Muscle of leg (tissue), 11 donors: ENCODE measurements around the gene LPCAT1. TPM values are rescaled to one million over a fixed set of nuclear protein-coding genes. Genes with fewer than 3 reads are reported as not detected.
"Not testable (repeated sequence)": the region's sequence is repeated elsewhere in the genome, so short reads cannot be mapped to it uniquely, and the experiment has no call there.

Experiments used
- DNase-seq: peaks from one replicate; pipeline ENCODE4 v3.0.0; 2013
- H3K27ac ChIP-seq: one replicate; pipeline ENCODE4 v1.5.1; 2013; ENCODE audit warnings: mild to moderate bottlenecking, low read length, control low read depth
- H3K27me3 ChIP-seq: one replicate; pipeline ENCODE4 v1.6.1; 2013; ENCODE audit warnings: low read length; ENCODE audit not compliant: control insufficient read depth, insufficient read depth
- H3K36me3 ChIP-seq: one replicate; pipeline ENCODE4 v1.6.1; 2013; ENCODE audit warnings: low read length; ENCODE audit not compliant: control insufficient read depth, insufficient read depth
- H3K4me1 ChIP-seq: one replicate; pipeline ENCODE4 v1.6.1; 2013; ENCODE audit warnings: low read length; ENCODE audit not compliant: control insufficient read depth, insufficient read depth
- H3K4me3 ChIP-seq: one replicate; pipeline ENCODE4 v1.5.1; 2013; ENCODE audit warnings: low read length, control low read depth
- H3K9me3 ChIP-seq: replicated peaks from 2 replicates; pipeline ENCODE4 v1.6.1; 2013; ENCODE audit warnings: low read depth, low read length; ENCODE audit not compliant: control insufficient read depth
- WGBS: methylation state at CpG from one replicate; pipeline ENCODE4 v1.1.5; 2013; ENCODE audit warnings: missing lambda C conversion rate; ENCODE audit not compliant: insufficient coverage; 5-methylcytosine and 5-hydroxymethylcytosine counted together
- polyA plus RNA-seq, 8 donors: library from polyadenylated mRNA; unstranded; fragments of 120-200 nt; gene quantifications; one replicate each; pipeline versions ENCODE4 v1.2.1 to v1.2.3, GENCODE V29; 2013; ENCODE audit warnings: inconsistent platforms in 1 of 8, low replicate concordance in 1 of 8; ENCODE audit not compliant: insufficient read length in 8 of 8, insufficient read depth in 1 of 8
- total RNA-seq: library from RNA; stranded (reverse); fragments of 120-200 nt; gene quantifications from one replicate; pipeline ENCODE4 v1.2.4, GENCODE V29; 2013

LPCAT1 gene
- total and polyA plus RNA-seq, 9 donors = 23.6 to 47.6 (median 34.1) TPM

GRCh38 chr5:1540831-1541701, 17.3 kb upstream of the LPCAT1 start:
- peaks cover 2% of the 10 kb centered on the region for H3K27me3 ChIP-seq
- 87% methylated on average over 6 of the region's 11 CpGs for WGBS
- H3K4me1 ChIP-seq = peaks cover 22% of the 10 kb centered on the region
- H3K27ac ChIP-seq = peak overlapping the region; percentile 88
- H3K9me3 ChIP-seq = no peaks in the 10 kb centered on the region
- H3K4me3 ChIP-seq = no peak overlapping the region
- no peak for DNase-seq
- no peaks in the 10 kb centered on the region for H3K36me3 ChIP-seq

DNA sequence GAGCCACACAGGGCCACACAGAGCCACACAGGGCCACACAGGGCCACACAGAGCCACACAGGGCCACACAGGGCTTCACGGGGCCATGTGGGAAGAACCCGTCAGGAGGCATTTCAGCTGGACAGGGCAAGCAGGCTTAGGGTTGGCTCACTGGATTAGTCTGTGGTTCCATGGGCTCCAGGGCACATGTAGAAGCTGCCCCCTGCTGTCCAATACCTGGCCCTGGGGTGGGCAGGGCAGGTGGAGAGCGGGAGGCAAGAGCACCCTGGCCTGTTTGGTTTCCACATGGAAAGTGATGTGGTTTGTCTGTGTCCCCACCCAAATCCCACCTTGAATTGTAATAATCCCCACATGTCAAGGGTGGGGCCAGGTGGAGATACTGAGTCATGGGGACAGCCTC, 16.4 kb upstream of the LPCAT1 start:
- WGBS = 94% methylated on average over 2 of the region's 3 CpGs
- Histone ChIP-seq H3K4me3 (no peak overlapping the region), H3K27me3 (peaks cover 2% of the 10 kb centered on the region), H3K36me3 (no peaks in the 10 kb centered on the region), H3K4me1 (peaks cover 22% of the 10 kb centered on the region), H3K9me3 (no peaks in the 10 kb centered on the region), H3K27ac (no peak overlapping the region)
- no peak for DNase-seq

DNA sequence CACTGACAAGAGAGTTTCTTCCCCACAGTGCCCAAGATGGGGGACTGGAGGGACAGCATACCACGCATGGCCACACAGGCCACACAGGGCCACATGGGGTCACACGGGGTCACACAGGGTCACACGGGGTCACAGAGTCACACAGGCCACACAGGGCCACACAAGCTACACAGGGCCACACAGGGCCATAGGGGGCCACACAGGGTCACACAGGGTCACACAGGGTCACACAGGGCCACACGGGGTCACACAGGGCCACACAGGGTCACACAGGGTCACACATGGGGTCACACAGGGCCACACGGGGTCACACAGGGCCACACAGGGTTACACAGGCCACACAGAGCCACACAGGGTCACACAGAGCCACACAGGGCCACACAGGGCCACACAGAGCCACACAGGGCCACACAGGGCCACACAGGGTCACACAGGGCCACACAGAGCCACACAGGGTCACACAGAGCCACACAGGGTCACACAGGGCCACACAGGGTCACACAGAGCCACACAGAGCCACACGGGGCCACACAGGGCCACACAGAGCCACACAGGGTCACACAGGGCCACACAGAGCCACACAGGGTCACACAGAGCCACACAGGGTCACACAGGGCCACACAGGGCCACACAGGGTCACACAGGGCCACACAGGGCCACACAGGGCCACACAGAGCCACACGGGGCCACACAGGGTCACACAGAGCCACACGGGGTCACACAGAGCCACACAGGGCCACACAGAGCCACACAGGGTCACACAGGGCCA, 15.8 kb upstream of the LPCAT1 start:
- 86% methylated on average over 6 of the region's 8 CpGs for WGBS
- H3K9me3 ChIP-seq, DNase-seq, H3K4me3 ChIP-seq, H3K27me3 ChIP-seq, H3K27ac ChIP-seq, H3K36me3 ChIP-seq: not testable (repeated sequence)
- H3K4me1 ChIP-seq = peaks cover 18% of the 10 kb centered on the region

- no peak overlapping the region for H3K27ac ChIP-seq
- no peak for DNase-seq
- no peaks in the 10 kb centered on the region for H3K36me3 ChIP-seq
- no peak overlapping the region for H3K4me3 ChIP-seq
- H3K4me1 ChIP-seq = peaks cover 14% of the 10 kb centered on the region
- H3K9me3 ChIP-seq = no peaks in the 10 kb centered on the region
- 93% methylated on average over 4 of the region's 13 CpGs for WGBS
- peaks cover 2% of the 10 kb centered on the region for H3K27me3 ChIP-seq
These were observed 15.1 kb upstream of the LPCAT1 start for GRCh38 chr5:1538741-1539392.

DNA sequence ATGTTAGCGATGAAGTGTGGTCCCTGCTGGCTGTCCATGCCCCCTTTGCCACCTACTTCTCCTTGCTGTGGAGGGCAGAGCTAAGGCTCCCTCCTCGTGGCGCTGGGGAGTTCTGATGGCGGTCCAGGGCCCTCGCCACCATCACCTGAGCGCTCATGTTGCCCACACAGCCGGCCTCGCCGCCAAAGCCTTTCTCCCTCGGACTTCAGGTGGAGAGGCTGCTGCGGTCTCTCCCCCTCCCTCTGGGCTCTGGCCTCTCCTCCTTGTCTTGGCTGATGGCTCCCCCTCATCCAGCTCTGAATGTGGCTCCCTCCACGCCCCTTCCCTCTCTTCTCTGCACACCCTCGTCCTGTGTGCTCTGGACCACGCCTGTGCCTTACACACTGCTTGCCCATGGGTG, 14.5 kb upstream of the LPCAT1 start:
- Histone ChIP-seq H3K4me1 (peaks cover 14% of the 10 kb centered on the region), H3K9me3 (no peaks in the 10 kb centered on the region), H3K4me3 (no peak overlapping the region), H3K36me3 (no peaks in the 10 kb centered on the region), H3K27me3 (peaks cover 2% of the 10 kb centered on the region), H3K27ac (no peak overlapping the region)
- no peak for DNase-seq
- WGBS = 95% methylated on average over 14 of the region's 14 CpGs

DNA sequence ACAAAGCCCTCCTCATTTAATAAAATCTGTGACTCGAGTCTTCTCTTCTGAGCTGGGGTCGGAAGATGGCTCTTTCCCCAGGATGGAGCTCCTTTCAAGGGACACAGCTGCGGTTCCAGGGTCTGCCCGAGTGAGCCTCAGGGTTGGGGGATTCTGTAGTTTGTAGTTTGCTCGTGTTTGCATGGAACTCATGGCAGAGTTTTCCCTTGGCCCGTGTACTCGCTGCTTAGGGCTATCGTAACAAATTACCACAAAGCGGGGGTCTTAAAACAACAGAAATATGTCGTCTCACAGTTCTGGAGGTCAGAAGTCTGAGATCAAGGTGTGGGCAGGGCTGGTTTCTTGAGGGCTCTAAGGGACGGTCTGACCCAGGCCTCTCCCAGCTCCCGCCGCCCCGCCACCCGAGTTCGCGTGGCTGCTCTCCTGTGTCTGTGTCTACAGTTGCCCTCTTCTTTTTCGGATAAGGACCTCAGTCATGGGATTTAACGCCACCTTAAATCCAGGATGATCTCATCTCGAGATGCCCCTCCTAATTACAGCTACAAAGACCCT, 13.9 kb upstream of the LPCAT1 start:
- no peak overlapping the region for H3K27ac ChIP-seq
- H3K4me1 ChIP-seq = peaks cover 11% of the 10 kb centered on the region
- no peaks in the 10 kb centered on the region for H3K9me3 ChIP-seq
- H3K27me3 ChIP-seq = peaks cover 2% of the 10 kb centered on the region
- 85% methylated on average over 9 of the region's 20 CpGs for WGBS
- H3K4me3 ChIP-seq = no peak overlapping the region
- DNase-seq = no peak
- H3K36me3 ChIP-seq = no peaks in the 10 kb centered on the region

DNA sequence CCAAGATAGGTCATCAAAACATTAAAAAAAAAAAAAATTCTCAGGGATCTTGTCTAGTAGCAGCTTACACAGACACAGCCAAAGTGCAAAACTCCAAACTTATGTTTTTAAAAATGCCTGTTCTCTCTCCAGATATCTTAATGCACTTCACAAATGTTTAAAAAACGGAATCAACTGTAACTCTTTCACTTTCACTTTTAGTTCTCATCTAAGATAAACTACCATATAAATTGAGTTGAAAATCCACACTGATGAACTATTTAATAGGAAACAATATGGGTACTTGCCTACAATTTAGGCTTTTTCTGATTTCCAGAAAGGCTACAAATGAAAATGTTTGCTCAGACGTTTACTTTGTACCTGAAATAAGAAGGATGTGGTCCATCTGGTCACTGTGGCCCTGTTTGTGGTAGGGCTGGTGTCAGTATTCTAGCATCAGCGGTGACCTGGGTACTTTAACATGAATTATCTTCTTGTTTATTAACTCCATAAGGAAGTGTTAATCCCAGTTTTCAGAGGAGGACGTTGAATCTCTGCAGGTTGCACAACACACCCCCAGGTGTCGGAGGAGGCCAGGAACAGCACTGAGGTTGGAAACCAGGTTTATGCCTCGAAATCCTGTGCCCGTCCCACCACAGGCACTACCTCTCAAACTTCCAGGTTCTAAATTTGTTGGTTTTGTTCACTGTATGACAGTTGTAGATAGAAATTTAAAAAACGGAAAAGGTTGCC, 13.3 kb upstream of the LPCAT1 start:
- WGBS = 75% methylated on average over 2 of the region's 8 CpGs
- H3K27ac ChIP-seq = peak overlapping the region; percentile 32
- DNase-seq = peak; percentile 32

DNA sequence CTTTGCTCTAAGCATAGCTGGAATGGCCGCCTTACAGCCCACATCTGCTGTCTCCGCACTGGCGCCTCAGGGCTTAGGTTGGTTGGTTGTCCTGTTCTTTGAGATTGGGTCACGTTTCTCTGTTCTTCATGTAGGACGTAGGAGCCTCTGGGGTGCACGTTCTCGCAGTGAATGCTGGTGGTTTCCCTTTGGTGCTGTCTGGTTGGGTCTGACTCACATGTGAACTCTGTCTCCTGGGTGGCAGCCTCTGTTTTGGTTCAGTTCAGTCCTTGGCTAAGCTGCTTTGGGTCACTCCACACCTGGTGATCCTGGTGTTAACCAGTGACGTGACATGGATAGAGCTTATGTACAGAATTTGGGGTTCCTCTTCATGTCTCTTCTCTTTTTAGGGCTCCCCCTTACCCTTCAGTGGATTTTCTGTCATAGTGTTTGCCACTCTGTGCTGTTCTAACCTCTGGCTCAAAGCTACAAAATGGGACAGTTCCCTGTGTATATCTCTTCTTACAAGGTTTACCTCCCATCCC, 12.6 kb upstream of the LPCAT1 start:
- DNase-seq = no peak
- Histone ChIP-seq H3K9me3 (no peaks in the 10 kb centered on the region), H3K4me3 (no peak overlapping the region), H3K27me3 (peaks cover 2% of the 10 kb centered on the region), H3K27ac (peak overlapping the region; percentile 32), H3K36me3 (no peaks in the 10 kb centered on the region), H3K4me1 (peaks cover 2% of the 10 kb centered on the region)
- 67% methylated on average over 5 of the region's 8 CpGs for WGBS

More for the DNA sequence above, 13.3 kb upstream of the LPCAT1 start:
- Histone ChIP-seq H3K27me3 (peaks cover 2% of the 10 kb centered on the region), H3K4me1 (peaks cover 5% of the 10 kb centered on the region), H3K36me3 (no peaks in the 10 kb centered on the region), H3K9me3 (no peaks in the 10 kb centered on the region), H3K4me3 (no peak overlapping the region)

- Histone ChIP-seq H3K9me3 (no peaks in the 10 kb centered on the region), H3K27me3 (peaks cover 2% of the 10 kb centered on the region), H3K4me1 (no peaks in the 10 kb centered on the region), H3K27ac (no peak overlapping the region), H3K36me3 (no peaks in the 10 kb centered on the region), H3K4me3 (no peak overlapping the region)
- WGBS = 60% methylated on average over 1 of the region's 3 CpGs
- no peak for DNase-seq
These were observed 11.9 kb upstream of the LPCAT1 start for GRCh38 chr5:1535646-1536045.
